ENCODE data around the gene PCYT1B. TPM values are rescaled to one million over a fixed set of nuclear protein-coding genes. Genes with fewer than 3 reads are reported as not detected.

Gene PCYT1B
- under 1 TPM in 3 of 4 donors, not detected in 1; 0.04 to 0.78 (median 0.20) TPM for total RNA-seq

DNA sequence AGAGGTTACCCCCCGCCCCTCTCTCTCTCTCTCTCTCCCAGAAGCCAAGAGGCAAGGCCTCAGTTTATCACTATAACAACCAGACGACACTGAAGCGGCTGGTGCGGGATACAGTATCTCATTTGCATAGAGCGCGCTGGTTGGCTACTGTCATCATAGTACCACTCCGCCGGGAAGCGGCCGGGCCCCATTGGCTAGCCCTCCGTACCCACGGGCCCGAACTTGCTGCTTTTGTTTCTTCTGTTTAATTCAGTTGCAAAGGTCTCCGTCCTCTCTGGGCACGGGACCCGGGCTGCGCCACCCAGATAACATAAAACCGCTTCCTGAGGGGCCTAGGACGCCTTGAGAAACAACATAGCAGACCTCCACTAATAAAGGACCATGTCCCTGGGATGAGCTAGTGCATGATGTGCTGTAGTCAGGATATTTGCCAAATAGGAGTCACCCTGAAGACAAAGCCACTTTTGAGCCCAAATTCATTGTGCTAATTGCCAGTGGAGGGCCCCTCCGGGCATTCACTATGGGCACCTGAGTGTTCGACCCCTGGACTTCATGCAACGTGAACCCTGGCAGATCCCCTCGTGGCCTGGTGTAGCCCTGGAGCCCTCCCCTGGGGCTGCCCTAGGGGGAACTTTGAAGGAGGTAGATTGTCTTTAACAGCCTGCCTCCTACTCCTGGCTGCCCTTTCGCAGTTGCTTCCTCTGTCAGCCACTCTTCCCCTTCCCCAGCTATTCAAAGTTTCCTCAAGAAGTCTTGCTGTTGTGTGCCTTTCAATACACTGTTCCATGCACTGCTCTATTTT, at the start of gene PCYT1B:
Gene PCYT1B (minus strand): TSS at position 91 of the 802 bp plus-strand sequence. CDS start 242 bp downstream, outside the sequence.
- H3K4me3 ChIP-seq (ENCODE audit: low read depth, poor library complexity, severe bottlenecking), result no peak within 1 kb of the TSS

DNA sequence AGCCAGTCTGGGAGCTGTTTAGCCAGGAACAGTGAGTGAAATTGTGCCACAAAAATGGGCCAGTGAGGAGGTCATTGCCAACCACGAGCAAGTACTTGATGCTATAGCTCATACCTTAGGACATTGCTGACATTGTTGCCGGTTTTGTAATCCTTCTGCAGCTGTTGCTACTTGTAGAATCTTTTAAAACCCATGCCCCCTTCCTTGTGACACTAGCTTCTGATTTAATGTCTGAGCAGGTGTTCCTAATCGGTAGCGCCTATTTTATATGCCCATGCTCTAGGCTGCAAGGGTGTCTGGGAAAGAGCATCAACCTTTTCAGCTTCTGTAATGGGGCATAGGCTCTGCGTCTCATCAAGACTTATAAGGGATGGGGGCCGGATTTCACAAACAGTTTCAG, 49.1 kb upstream of the PCYT1B start:
- no peak overlapping the region for H3K4me3 ChIP-seq (ENCODE audit: low read depth, poor library complexity, severe bottlenecking)
- TF ChIP-seq POLR2A (IDR thresholded peaks at IDR 0.05), result no peak
- TF ChIP-seq, protein P1, sequence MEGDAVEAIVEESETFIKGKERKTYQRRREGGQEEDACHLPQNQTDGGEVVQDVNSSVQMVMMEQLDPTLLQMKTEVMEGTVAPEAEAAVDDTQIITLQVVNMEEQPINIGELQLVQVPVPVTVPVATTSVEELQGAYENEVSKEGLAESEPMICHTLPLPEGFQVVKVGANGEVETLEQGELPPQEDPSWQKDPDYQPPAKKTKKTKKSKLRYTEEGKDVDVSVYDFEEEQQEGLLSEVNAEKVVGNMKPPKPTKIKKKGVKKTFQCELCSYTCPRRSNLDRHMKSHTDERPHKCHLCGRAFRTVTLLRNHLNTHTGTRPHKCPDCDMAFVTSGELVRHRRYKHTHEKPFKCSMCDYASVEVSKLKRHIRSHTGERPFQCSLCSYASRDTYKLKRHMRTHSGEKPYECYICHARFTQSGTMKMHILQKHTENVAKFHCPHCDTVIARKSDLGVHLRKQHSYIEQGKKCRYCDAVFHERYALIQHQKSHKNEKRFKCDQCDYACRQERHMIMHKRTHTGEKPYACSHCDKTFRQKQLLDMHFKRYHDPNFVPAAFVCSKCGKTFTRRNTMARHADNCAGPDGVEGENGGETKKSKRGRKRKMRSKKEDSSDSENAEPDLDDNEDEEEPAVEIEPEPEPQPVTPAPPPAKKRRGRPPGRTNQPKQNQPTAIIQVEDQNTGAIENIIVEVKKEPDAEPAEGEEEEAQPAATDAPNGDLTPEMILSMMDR (IDR thresholded peaks at IDR 0.05), result no peak
- DNase-seq (ENCODE audit: low spot score in 2 of 2), result no peak
- intact Hi-C loops (cut with DNase I; ENCODE audit: low total_unique reads), result no loop called here
- WGBS, 2 donors, result 69% methylated on average over 6 of the region's 6 CpGs

More for the DNA sequence above, at the start of gene PCYT1B:
- intact Hi-C loops (cut with DNase I; ENCODE audit: low total_unique reads), result no loop called here
- TF ChIP-seq POLR2A (IDR thresholded peaks at IDR 0.05), result no peak
- TF ChIP-seq, protein P1 (IDR thresholded peaks at IDR 0.05), result no peak
- WGBS, 2 donors, result 1 to 32% methylated on average over 20 to 24 of the region's 24 CpGs
- peak; percentile 36 to 92 for DNase-seq (ENCODE audit: low spot score in 2 of 2)

DNA sequence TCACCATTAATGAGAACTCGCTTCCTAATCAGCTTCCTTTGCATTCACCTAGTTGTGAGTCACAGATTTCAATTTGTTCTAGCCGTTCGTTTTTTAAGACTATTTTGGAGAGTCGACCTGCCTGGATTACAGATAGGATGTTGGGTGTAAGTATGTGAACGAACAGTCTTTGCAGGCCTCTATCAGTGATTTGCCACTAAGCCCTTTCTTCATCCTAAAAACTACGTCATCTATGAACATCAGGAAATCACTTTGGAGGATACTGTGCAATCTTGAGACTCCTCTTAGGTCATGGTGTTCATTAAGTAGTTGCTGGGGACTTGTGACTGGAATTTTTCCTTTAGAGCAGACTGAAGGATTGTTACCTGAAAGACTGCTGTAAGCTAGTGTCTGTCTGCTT, 47.7 kb upstream of the PCYT1B start:
- DNase-seq (ENCODE audit: low spot score in 2 of 2), result no peak
- H3K4me3 ChIP-seq (ENCODE audit: low read depth, poor library complexity, severe bottlenecking), result no peak overlapping the region
- intact Hi-C loops (cut with DNase I; ENCODE audit: low total_unique reads), result no loop called here
- WGBS, 2 donors, result 12 to 49% methylated on average over 6 of the region's 6 CpGs
- no peak for TF ChIP-seq POLR2A (IDR thresholded peaks at IDR 0.05)
- TF ChIP-seq, protein P1 (IDR thresholded peaks at IDR 0.05), result no peak

DNA sequence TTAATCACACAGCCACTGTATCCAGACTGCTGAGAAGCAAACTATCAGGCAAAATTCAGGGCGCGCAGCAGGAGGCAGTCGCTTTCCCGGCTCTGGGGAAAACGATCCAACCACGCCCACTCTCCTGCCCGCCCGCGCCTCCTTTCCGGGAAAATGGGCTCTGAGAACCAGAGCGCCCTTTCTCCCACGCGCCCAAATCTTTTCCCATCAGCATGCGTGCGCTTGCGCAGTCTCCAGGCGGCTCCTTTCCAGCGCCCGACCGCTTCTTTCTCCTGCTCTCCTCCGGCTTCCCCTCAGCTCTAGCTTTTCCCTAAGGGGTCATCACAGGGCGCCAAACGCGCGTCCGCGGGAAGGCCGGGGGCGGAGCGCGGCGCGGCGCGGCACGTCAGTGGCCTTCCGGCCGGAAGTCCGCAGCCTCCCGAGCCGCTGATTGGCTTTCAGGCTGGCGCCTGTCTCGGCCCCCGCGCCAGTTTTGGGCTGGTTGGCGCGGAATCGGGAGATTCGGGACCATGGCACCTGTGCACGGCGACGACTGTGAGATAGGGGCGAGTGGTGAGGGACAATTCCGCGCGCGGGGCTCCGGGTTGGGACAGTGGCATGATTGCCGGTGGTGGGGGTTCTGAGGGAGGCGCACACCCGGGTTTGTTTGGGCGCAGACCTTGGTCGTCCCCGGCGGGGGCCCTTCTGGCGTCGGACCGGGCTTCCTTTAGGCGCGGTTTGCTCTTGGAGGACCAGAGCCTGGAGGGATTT, 46.5 kb upstream of the PCYT1B start, which contains the start of gene POLA1:
Gene POLA1 (plus strand): TSS at position 466 of the 750 bp plus-strand sequence. CDS start 44 bp downstream, at position 510.
- peak; percentile 88 to 98 for DNase-seq (ENCODE audit: low spot score in 2 of 2)
- 0 to 55% methylated on average over 42 to 70 of the region's 70 CpGs for WGBS, 2 donors
- TF ChIP-seq, protein P1 (IDR thresholded peaks at IDR 0.05), result no peak
- TF ChIP-seq POLR2A (IDR thresholded peaks at IDR 0.05), result no peak
- intact Hi-C loops (cut with DNase I; ENCODE audit: low total_unique reads), result no loop called here
- H3K4me3 ChIP-seq (ENCODE audit: low read depth, poor library complexity, severe bottlenecking), result peak within 1 kb of the TSS; percentile 43

DNA sequence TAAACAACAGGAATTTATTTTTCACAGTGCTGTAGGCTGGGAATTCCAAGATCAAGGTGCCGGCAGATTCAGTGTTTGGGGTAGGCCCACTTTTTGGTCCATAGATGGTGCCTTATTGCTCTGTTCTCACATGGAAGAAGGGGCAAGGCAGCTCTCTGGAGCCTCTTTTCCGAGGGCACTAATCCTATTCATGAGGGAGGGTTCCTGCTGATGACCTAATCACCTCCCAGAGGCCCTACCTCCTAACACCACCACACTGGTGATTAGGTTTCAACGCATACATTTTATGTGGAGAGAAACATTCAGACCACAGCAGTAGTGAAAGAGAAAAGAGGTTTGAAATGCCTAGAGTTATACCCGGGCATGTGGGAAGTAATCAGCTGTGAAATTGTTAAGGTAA, 45.2 kb upstream of the PCYT1B start:
- no peak overlapping the region for H3K4me3 ChIP-seq (ENCODE audit: low read depth, poor library complexity, severe bottlenecking)
- WGBS, 2 donors, result 80 to 83% methylated on average over 4 of the region's 4 CpGs

More for the DNA sequence above, 45.2 kb upstream of the PCYT1B start:
- no peak for DNase-seq (ENCODE audit: low spot score in 2 of 2)
- TF ChIP-seq, protein P1 (IDR thresholded peaks at IDR 0.05), result no peak
- no peak for TF ChIP-seq POLR2A (IDR thresholded peaks at IDR 0.05)
- intact Hi-C loops (cut with DNase I; ENCODE audit: low total_unique reads), result no loop called here

All from lower leg skin (tissue), 4 donors.